OCI-LY7 (cell line): ENCODE data around the gene STEEP1. TPM values are rescaled to one million over a fixed set of nuclear protein-coding genes. Genes with fewer than 3 reads are reported as not detected.

ENCODE experiments used
- BruUV-seq: library from RNA; stranded (reverse); fragments of 400-500 nt; replicated peaks from 2 replicates; lab custom pipeline; 2021; lab: Mats Ljungman, UMichigan
- CTCF ChIA-PET: fragments of 300-600 bp; sonication (Branson Sonifier 250); formaldehyde crosslinking; loops from one replicate; lab custom pipeline; 2022; ENCODE audit warnings: antibody characterized with exemption; ENCODE audit not compliant: unreplicated experiment; lab: Charles Lee
- POLR2A ChIA-PET: fragments of 300-600 bp; sonication (Branson Sonifier 250); formaldehyde crosslinking; loops from one replicate; lab custom pipeline; 2022; ENCODE audit warnings: antibody characterized with exemption; lab: Charles Lee
- DNase-seq: peaks from one replicate; pipeline ENCODE4 v3.0.0-alpha.2; 2015; ENCODE audit warnings: low spot score
- H2AFZ ChIP-seq: fragments of 200-600 bp; sonication (generic), shearing (Covaris generic); 2 replicates; pipeline ENCODE4 v1.6.1; 2014; ENCODE audit warnings: mild to moderate bottlenecking, antibody characterized with exemption, low read length, moderate library complexity
- H3K27ac ChIP-seq: fragments of 200-600 bp; sonication (generic); 2 replicates; pipeline ENCODE4 v1.5.1; 2014; ENCODE audit warnings: mixed run types, low read depth, mild to moderate bottlenecking, moderate library complexity, low read length, inconsistent platforms; ENCODE audit not compliant: poor library complexity, severe bottlenecking
- H3K36me3 ChIP-seq: fragments of 200-600 bp; sonication (generic); 2 replicates; pipeline ENCODE4 v1.6.1; 2014; ENCODE audit warnings: mild to moderate bottlenecking, antibody characterized with exemption, low read length, moderate library complexity, mixed read lengths; ENCODE audit not compliant: insufficient read depth
- H3K4me1 ChIP-seq: fragments of 200-600 bp; sonication (generic); 2 replicates; pipeline ENCODE4 v1.5.1; 2014; ENCODE audit warnings: mild to moderate bottlenecking, low read length; ENCODE audit not compliant: insufficient read depth, poor library complexity, severe bottlenecking
- H3K4me2 ChIP-seq: fragments of 200-600 bp; sonication (generic); 2 replicates; pipeline ENCODE4 v1.6.1; 2014; ENCODE audit warnings: mild to moderate bottlenecking, low read length
- H3K4me3 ChIP-seq: fragments of 200-600 bp; sonication (generic); 2 replicates; pipeline ENCODE4 v1.5.1; 2014; ENCODE audit warnings: mild to moderate bottlenecking, low read depth, low read length; ENCODE audit not compliant: poor library complexity, severe bottlenecking
- H3K79me2 ChIP-seq: fragments of 200-600 bp; sonication (generic); 2 replicates; pipeline ENCODE4 v1.6.1; 2016; ENCODE audit warnings: low read depth, mild to moderate bottlenecking, low read length, moderate library complexity, mixed read lengths; ENCODE audit not compliant: insufficient read depth
- H3K9me2 ChIP-seq: fragments of 200-600 bp; sonication (generic); 2 replicates; pipeline ENCODE4 v1.6.1; 2016; ENCODE audit warnings: mild to moderate bottlenecking, low read length, mixed read lengths; ENCODE audit not compliant: insufficient read depth
- H3K9me3 ChIP-seq: fragments of 200-600 bp; sonication (generic); 2 replicates; pipeline ENCODE4 v1.6.1; 2014; ENCODE audit warnings: mild to moderate bottlenecking, mixed run types, low read length, mixed read lengths
- H4K20me1 ChIP-seq: fragments of 200-600 bp; sonication (generic); 2 replicates; pipeline ENCODE4 v1.6.1; 2014; ENCODE audit warnings: mild to moderate bottlenecking, antibody characterized with exemption, low read length, moderate library complexity, mixed read lengths; ENCODE audit not compliant: insufficient read depth
- EZH2phosphoT487 ChIP-seq: fragments of 200-600 bp; sonication (generic); IDR thresholded peaks from 2 replicates; pipeline ENCODE4 v1.6.1; 2018; ENCODE audit warnings: low read depth, borderline replicate concordance, mild to moderate bottlenecking, mixed run types, antibody characterized with exemption, low read length, moderate library complexity, mixed read lengths
- intact Hi-C: fragments of 100-400 bp; cut with micrococcal nuclease; formaldehyde crosslinking; loops from one replicate; pipeline ENCODE4 v1.10.0; 2022; ENCODE audit not compliant: unreplicated experiment
- total RNA-seq, 2 experiments: library from RNA; depleted of rRNA in 1 of 2; stranded (reverse); fragments of >200 nt in 1 of 2; shearing (Covaris generic) in 1 of 2; gene quantifications; 2 replicates each; pipeline ENCODE4 v1.2.3, GENCODE V29; 2014 to 2022
- TF ChIP-seq, protein P1 (sequence below): fragments of 200-600 bp; sonication (generic); conservative IDR thresholded peaks from 2 replicates; pipeline ENCODE4 v1.5.1; 2014; ENCODE audit warnings: mild to moderate bottlenecking, antibody characterized with exemption, low read length, moderate library complexity, mixed read lengths

Gene STEEP1
- total RNA-seq, 2 experiments from 2014 or later = 28.1 to 37.2 TPM

DNA sequence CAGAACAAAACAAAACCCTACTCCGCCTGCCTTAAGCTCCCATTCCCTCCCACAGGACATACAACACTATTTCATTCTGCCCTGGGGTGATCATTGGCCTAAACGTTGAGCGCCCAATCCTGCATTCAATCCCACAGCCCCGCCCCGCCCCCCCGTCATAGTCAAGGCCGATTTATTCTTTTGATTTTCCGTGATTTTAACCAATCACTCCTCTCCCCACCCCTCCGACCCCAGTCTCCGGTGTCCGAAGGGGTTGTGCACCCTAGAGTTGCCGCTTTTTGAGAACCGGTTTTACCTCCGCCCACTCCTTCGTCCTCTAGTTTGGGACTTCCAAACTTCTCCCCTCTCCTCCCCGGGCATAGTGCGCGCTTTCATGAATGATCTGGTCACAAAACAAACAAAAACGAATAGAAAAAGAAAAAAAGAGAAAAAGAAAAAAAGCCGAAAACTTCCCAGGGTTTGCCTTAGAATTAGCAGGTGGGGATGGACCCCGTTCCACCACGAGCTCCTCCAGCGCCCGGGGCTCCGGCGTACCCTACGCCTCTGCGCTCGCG is 8.7 kb upstream of the STEEP1 start:
- CTCF ChIA-PET = no interaction called here

DNA sequence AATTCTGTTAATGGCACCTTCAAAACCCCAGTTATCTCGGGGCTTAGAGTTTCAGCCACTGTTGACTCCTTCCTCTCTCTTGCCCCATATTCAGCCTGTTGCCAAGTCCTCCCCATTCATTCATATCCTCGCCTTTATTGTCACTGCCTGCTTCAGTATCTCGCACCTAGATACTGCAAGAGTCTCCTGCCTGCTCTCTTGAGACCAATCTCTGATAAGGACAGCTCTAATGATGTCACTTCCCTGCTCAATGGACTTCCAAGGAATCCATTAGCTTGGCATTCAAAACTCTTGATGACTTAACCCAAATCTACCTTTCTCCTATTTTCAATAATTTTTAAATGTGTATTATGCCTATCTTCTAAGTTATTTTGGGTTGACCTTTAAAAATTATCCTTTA is 8.0 kb upstream of the STEEP1 start:
- no TSS peak for BruUV-seq
- H3K36me3 ChIP-seq = peaks cover 19% of the 10 kb centered on the region; the same call in 1 of the 2 replicates
- H3K4me2 ChIP-seq = peak overlapping the region; percentile 71
- no peak for DNase-seq
- H3K4me1 ChIP-seq = peaks cover 27% of the 10 kb centered on the region
- POLR2A ChIA-PET = interaction anchor here (0.5 to 1.2 kb wide), 5 partner anchors 19 to 1020 kb away, joined by 3 to 4 read pairs (median 3); partner anchors contain the start of gene SEPTIN6
- peak overlapping the region; percentile 73 for H3K27ac ChIP-seq
- peaks cover 17% of the 10 kb centered on the region; the same call in 1 of the 2 replicates for H3K79me2 ChIP-seq
- H4K20me1 ChIP-seq = 0 out of 2 replicates have a peak, but pooled peaks cover 4% of the 10 kb centered on the region
- TF ChIP-seq EZH2phosphoT487 = no peak
- TF ChIP-seq, protein P1, sequence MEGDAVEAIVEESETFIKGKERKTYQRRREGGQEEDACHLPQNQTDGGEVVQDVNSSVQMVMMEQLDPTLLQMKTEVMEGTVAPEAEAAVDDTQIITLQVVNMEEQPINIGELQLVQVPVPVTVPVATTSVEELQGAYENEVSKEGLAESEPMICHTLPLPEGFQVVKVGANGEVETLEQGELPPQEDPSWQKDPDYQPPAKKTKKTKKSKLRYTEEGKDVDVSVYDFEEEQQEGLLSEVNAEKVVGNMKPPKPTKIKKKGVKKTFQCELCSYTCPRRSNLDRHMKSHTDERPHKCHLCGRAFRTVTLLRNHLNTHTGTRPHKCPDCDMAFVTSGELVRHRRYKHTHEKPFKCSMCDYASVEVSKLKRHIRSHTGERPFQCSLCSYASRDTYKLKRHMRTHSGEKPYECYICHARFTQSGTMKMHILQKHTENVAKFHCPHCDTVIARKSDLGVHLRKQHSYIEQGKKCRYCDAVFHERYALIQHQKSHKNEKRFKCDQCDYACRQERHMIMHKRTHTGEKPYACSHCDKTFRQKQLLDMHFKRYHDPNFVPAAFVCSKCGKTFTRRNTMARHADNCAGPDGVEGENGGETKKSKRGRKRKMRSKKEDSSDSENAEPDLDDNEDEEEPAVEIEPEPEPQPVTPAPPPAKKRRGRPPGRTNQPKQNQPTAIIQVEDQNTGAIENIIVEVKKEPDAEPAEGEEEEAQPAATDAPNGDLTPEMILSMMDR = no peak
- intact Hi-C loops = loop anchor here (5.0 kb wide), 1 partner anchor 56 kb away; no protein-coding TSS in a partner anchor
- H3K4me3 ChIP-seq = peak overlapping the region; percentile 87
- CTCF ChIA-PET = no interaction called here
- peak overlapping the region; percentile 81 for H2AFZ ChIP-seq
- H3K9me2 ChIP-seq = no peaks in the 10 kb centered on the region
- no peaks in the 10 kb centered on the region for H3K9me3 ChIP-seq

More for the DNA sequence above, 8.7 kb upstream of the STEEP1 start:
- Histone ChIP-seq H3K4me3 (peak overlapping the region; percentile 87), H3K79me2 (peaks cover 17% of the 10 kb centered on the region; the same call in 1 of the 2 replicates), H3K9me2 (no peaks in the 10 kb centered on the region), H3K4me1 (peaks cover 27% of the 10 kb centered on the region), H3K9me3 (no peaks in the 10 kb centered on the region), H4K20me1 (0 out of 2 replicates have a peak, but pooled peaks cover 4% of the 10 kb centered on the region), H2AFZ (peak overlapping the region; percentile 81), H3K4me2 (peak overlapping the region; percentile 71), H3K36me3 (peaks cover 19% of the 10 kb centered on the region; the same call in 1 of the 2 replicates), H3K27ac (peak overlapping the region; percentile 73)
- no peak for TF ChIP-seq EZH2phosphoT487
- TF ChIP-seq, protein P1 = no peak
- DNase-seq = peak; percentile 68
- BruUV-seq = no TSS peak
- POLR2A ChIA-PET = interaction anchor here (0.5 to 1.6 kb wide), 8 partner anchors 8 to 1019 kb away, joined by 3 to 7 read pairs (median 3); partner anchors contain the start of genes SEPTIN6 and STEEP1
- intact Hi-C loops = loop anchor here (1.0 to 5.0 kb wide), 3 partner anchors 9 to 105 kb away; partner anchors contain the start of genes SLC25A5 and STEEP1
